HepG2 (cell line): ENCODE results near the gene PDE6C. TPM values are rescaled to one million over a fixed set of nuclear protein-coding genes. Genes with fewer than 3 reads are reported as not detected.
A peak's percentile ranks its signal among the peaks of the same experiment; 100 is the strongest.

Source experiments
- NONO ChIP-seq, 2 experiments: fragments of 450-650 bp in 1 of 2; sonication (generic) in 1 of 2; formaldehyde crosslinking in 1 of 2; IDR thresholded peaks in 1 of 2; conservative IDR thresholded peaks in 1 of 2; 2 replicates each; pipeline versions ENCODE4 v1.6.1 to v1.8.0; 2017 to 2022; ENCODE audit warnings: mild to moderate bottlenecking in 1 of 2, missing genetic modification reagents in 1 of 2, moderate library complexity in 1 of 2
- SP1 ChIP-seq, 2 experiments: fragments of 450-650 bp in 1 of 2; sonication (generic) in 1 of 2; formaldehyde crosslinking in 1 of 2; IDR thresholded peaks; 2 replicates each; pipeline versions ENCODE4 v1.4.0 to v1.6.1; 2016 to 2020; ENCODE audit warnings: missing genetic modification reagents in 1 of 2
- YY1 ChIP-seq: IDR thresholded peaks from 2 replicates; pipeline ENCODE4 v1.6.1; 2011; ENCODE audit warnings: low read length, low read depth, moderate library complexity, mild to moderate bottlenecking; ENCODE audit not compliant: insufficient read depth, insufficient replicate concordance
- ZBTB38 ChIP-seq: sonication (generic); formaldehyde crosslinking; IDR thresholded peaks from 2 replicates; pipeline ENCODE4 v1.5.1; 2020; ENCODE audit warnings: mild to moderate bottlenecking, missing genetic modification reagents
- ZNF318 ChIP-seq: sonication (generic); formaldehyde crosslinking; IDR thresholded peaks from 2 replicates; pipeline ENCODE4 v1.4.0; 2020; ENCODE audit warnings: mild to moderate bottlenecking, missing genetic modification reagents
- ZNF501 ChIP-seq: sonication (generic); formaldehyde crosslinking; IDR thresholded peaks from 2 replicates; pipeline ENCODE4 v1.5.1; 2020; ENCODE audit warnings: mild to moderate bottlenecking, moderate library complexity, missing genetic modification reagents
- ZNF687 ChIP-seq: sonication (generic); formaldehyde crosslinking; IDR thresholded peaks from 2 replicates; pipeline ENCODE4 v1.5.1; 2020; ENCODE audit warnings: mild to moderate bottlenecking, missing genetic modification reagents, moderate library complexity
- polyA plus RNA-seq, 8 experiments: library from polyadenylated mRNA; depleted of rRNA in 3 of 8; stranded (reverse) in 7 of 8; unstranded in 1 of 8; fragments of >200 nt; fragmentation: Illumina TruSeq in 4 of 8; extraction: Trizol in 4 of 8; gene quantifications; 2 replicates each; pipeline versions ENCODE4 v1.2.1 to v1.2.3, GENCODE V29; 2011 to 2016; ENCODE audit warnings: low read depth in 4 of 8, missing spikeins in 1 of 8, mixed read lengths in 1 of 8; ENCODE audit not compliant: insufficient read depth in 1 of 8
- total RNA-seq, 5 experiments: library from RNA; depleted of rRNA; stranded (reverse); fragments of >200 nt; fragmentation: Illumina TruSeq; extraction: Trizol; gene quantifications; 2 replicates each; pipeline ENCODE4 v1.2.3, GENCODE V29; 2016; ENCODE audit warnings: low read depth in 1 of 5
- TF ChIP-seq, protein P1 (sequence below): sonication (generic); formaldehyde crosslinking; IDR thresholded peaks from 2 replicates; pipeline ENCODE4 v1.4.0; 2020; ENCODE audit warnings: mild to moderate bottlenecking, low read depth, missing genetic modification reagents
- TF ChIP-seq, protein P2 (sequence below): sonication (generic); formaldehyde crosslinking; conservative IDR thresholded peaks from 2 replicates; pipeline ENCODE4 v1.8.0; 2022; ENCODE audit warnings: missing genetic modification reagents
- TF ChIP-seq, protein P3 (sequence below): sonication (generic); formaldehyde crosslinking; IDR thresholded peaks from 2 replicates; pipeline ENCODE4 v1.8.1; 2023; ENCODE audit warnings: mild to moderate bottlenecking, inconsistent platforms, moderate library complexity, missing genetic modification reagents, borderline replicate concordance

Gene PDE6C
- total and polyA plus RNA-seq, 2 of the 13 experiments (the other 11 are each of a cell fraction or from before 2014, with no cell fraction given), result 0.64 TPM; not detected in 1

- TF ChIP-seq ZNF687 (peak; percentile 49; the same call in 1 of the 2 replicates), YY1 (no peak), NONO (IDR thresholded peaks at IDR 0.05) (no peak), NONO (CRISPR knock-in tag; conservative IDR thresholded peaks at IDR 0.05) (no peak), SP1 (IDR thresholded peaks at IDR 0.05) (no peak), SP1 (CRISPR knock-in tag; IDR thresholded peaks at IDR 0.05) (no peak), ZBTB38 (CRISPR knock-in tag) (peak; percentile 43), ZNF501 (CRISPR knock-in tag) (no peak), ZNF318 (CRISPR knock-in tag) (no peak)
- TF ChIP-seq, protein P1, sequence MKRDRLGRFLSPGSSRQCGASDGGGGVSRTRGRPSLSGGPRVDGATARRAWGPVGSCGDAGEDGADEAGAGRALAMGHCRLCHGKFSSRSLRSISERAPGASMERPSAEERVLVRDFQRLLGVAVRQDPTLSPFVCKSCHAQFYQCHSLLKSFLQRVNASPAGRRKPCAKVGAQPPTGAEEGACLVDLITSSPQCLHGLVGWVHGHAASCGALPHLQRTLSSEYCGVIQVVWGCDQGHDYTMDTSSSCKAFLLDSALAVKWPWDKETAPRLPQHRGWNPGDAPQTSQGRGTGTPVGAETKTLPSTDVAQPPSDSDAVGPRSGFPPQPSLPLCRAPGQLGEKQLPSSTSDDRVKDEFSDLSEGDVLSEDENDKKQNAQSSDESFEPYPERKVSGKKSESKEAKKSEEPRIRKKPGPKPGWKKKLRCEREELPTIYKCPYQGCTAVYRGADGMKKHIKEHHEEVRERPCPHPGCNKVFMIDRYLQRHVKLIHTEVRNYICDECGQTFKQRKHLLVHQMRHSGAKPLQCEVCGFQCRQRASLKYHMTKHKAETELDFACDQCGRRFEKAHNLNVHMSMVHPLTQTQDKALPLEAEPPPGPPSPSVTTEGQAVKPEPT (CRISPR knock-in tag), result no peak
- TF ChIP-seq, protein P2, sequence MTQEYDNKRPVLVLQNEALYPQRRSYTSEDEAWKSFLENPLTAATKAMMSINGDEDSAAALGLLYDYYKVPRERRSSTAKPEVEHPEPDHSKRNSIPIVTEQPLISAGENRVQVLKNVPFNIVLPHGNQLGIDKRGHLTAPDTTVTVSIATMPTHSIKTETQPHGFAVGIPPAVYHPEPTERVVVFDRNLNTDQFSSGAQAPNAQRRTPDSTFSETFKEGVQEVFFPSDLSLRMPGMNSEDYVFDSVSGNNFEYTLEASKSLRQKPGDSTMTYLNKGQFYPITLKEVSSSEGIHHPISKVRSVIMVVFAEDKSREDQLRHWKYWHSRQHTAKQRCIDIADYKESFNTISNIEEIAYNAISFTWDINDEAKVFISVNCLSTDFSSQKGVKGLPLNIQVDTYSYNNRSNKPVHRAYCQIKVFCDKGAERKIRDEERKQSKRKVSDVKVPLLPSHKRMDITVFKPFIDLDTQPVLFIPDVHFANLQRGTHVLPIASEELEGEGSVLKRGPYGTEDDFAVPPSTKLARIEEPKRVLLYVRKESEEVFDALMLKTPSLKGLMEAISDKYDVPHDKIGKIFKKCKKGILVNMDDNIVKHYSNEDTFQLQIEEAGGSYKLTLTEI (CRISPR knock-in tag), result no peak
- TF ChIP-seq, protein P3, sequence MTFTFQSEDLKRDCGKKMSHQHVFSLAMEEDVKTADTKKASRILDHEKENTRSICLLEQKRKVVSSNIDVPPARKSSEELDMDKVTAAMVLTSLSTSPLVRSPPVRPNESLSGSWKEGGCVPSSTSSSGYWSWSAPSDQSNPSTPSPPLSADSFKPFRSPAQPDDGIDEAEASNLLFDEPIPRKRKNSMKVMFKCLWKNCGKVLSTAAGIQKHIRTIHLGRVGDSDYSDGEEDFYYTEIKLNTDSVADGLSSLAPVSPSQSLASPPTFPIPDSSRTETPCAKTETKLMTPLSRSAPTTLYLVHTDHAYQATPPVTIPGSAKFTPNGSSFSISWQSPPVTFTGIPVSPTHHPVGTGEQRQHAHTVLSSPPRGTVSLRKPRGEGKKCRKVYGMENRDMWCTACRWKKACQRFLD, result no peak
Observed at GRCh38 chr10:93596539-93596938, 15.8 kb upstream of the PDE6C start (continued).
